ENCODE data around the gene CTNNAL1.
"Not testable (repeated sequence)": the region's sequence is repeated elsewhere in the genome, so short reads cannot be mapped to it uniquely, and the experiment has no call there.

The CTNNAL1 gene

GRCh38 chr9:108924466-108924865 lies 88.8 kb downstream of the CTNNAL1 start:
- no peak overlapping the region for H3K23ac ChIP-seq (ENCODE audit: low read length)
- H3K27ac ChIP-seq (ENCODE audit: low read depth, low read length) = no peak overlapping the region
- no peak overlapping the region for H2BK5ac ChIP-seq (ENCODE audit: low read depth, low read length, poor library complexity)
- no peak overlapping the region for H3K4me2 ChIP-seq (ENCODE audit: low read length)
- H3K14ac ChIP-seq (ENCODE audit: low read length) = no peak overlapping the region
- no peaks in the 10 kb centered on the region for H3K4me1 ChIP-seq (ENCODE audit: control insufficient read depth in 1 of 2, insufficient read depth in 2 of 2, low read length in 2 of 2)
- H4K12ac ChIP-seq (ENCODE audit: low read depth, low read length) = no peak overlapping the region
- peaks cover 2 to 31% of the 10 kb centered on the region in 2 experiments for H3K36me3 ChIP-seq (ENCODE audit: control insufficient read depth in 1 of 2, insufficient read depth in 2 of 2, low read length in 2 of 2)
- H3K9me3 ChIP-seq (ENCODE audit: insufficient read depth, low read depth, low read length) = no peaks in the 10 kb centered on the region
- no peak overlapping the region for H3K18ac ChIP-seq (ENCODE audit: low read length)
- H4K91ac ChIP-seq (ENCODE audit: low read depth, low read length) = no peak overlapping the region
- H2AFZ ChIP-seq (ENCODE audit: insufficient read depth, low read length, poor library complexity) = no peak overlapping the region
- H2AK5ac ChIP-seq (ENCODE audit: low read length) = no peak overlapping the region
- H3K79me2 ChIP-seq (ENCODE audit: control insufficient read depth, insufficient read depth, low read length, poor library complexity) = no peaks in the 10 kb centered on the region
- H3K79me1 ChIP-seq (ENCODE audit: low read length) = no peaks in the 10 kb centered on the region
- DNase-seq = no peak
- no peak overlapping the region for H4K8ac ChIP-seq (ENCODE audit: low read depth, low read length)
- no peak overlapping the region for H3K4me3 ChIP-seq (ENCODE audit: low read depth, low read length)
- H2BK120ac ChIP-seq (ENCODE audit: insufficient read depth, low read length, poor library complexity) = no peak overlapping the region
- no peak overlapping the region for H3K9ac ChIP-seq (ENCODE audit: low read length)
- H3K4ac ChIP-seq (ENCODE audit: low read depth, low read length) = no peak overlapping the region
- H3K27me3 ChIP-seq (ENCODE audit: insufficient read depth, low read length) = no peaks in the 10 kb centered on the region
- H2BK12ac ChIP-seq (ENCODE audit: low read length) = no peak overlapping the region

DNA sequence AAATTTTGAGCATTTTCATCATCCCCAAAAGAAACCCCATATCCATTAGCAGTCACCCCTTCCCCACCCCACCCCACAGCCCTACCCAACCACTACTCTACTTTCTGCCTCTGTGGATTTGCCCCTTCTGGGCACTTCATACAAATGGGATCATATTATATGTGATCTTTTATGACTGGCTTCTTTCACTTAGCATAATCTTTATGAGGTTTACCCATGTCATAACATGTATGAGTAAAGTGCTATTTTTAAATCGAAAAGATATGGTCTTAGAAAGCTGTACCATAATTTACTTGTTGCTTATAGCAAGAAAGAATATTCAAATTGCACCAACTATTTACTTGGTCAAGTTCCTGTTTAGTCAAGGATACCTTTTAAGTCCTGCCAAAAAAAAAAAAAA lies 92.1 kb downstream of the CTNNAL1 start:
- Histone ChIP-seq H4K12ac (ENCODE audit: low read depth, low read length) (no peak overlapping the region), H3K27me3 (ENCODE audit: insufficient read depth, low read length) (no peaks in the 10 kb centered on the region), H2BK120ac (ENCODE audit: insufficient read depth, low read length, poor library complexity) (no peak overlapping the region), H2AK5ac (ENCODE audit: low read length) (no peak overlapping the region), H3K14ac (ENCODE audit: low read length) (no peak overlapping the region), H3K79me1 (ENCODE audit: low read length) (no peaks in the 10 kb centered on the region), H3K4me2 (ENCODE audit: low read length) (no peak overlapping the region), H3K9me3 (ENCODE audit: insufficient read depth, low read depth, low read length) (no peaks in the 10 kb centered on the region), H4K91ac (ENCODE audit: low read depth, low read length) (no peak overlapping the region), H4K8ac (ENCODE audit: low read depth, low read length) (no peak overlapping the region), H2BK12ac (ENCODE audit: low read length) (no peak overlapping the region), H3K9ac (ENCODE audit: low read length) (no peak overlapping the region), H3K79me2 (ENCODE audit: control insufficient read depth, insufficient read depth, low read length, poor library complexity) (no peaks in the 10 kb centered on the region), H2AFZ (ENCODE audit: insufficient read depth, low read length, poor library complexity) (no peak overlapping the region), H3K4me1 (ENCODE audit: control insufficient read depth in 1 of 2, insufficient read depth in 2 of 2, low read length in 2 of 2) (no peaks in the 10 kb centered on the region), H3K18ac (ENCODE audit: low read length) (no peak overlapping the region), H3K27ac (ENCODE audit: low read depth, low read length) (no peak overlapping the region), H3K4me3 (ENCODE audit: low read depth, low read length) (no peak overlapping the region), H2BK5ac (ENCODE audit: low read depth, low read length, poor library complexity) (no peak overlapping the region), H3K36me3 (ENCODE audit: control insufficient read depth in 1 of 2, insufficient read depth in 2 of 2, low read length in 2 of 2) (peaks cover 7 to 27% of the 10 kb centered on the region in 2 experiments), H3K23ac (ENCODE audit: low read length) (no peak overlapping the region), H3K4ac (ENCODE audit: low read depth, low read length) (no peak overlapping the region)
- WGBS (ENCODE audit: extremely low coverage, insufficient coverage, insufficient read length) = no CpG with 5 or more reads among the region's 1 CpG
- no peak for DNase-seq

- not testable (repeated sequence) for H3K4me1 ChIP-seq (ENCODE audit: control insufficient read depth in 1 of 2, insufficient read depth in 2 of 2, low read length in 2 of 2); H4K91ac ChIP-seq (ENCODE audit: low read depth, low read length); H4K12ac ChIP-seq (ENCODE audit: low read depth, low read length); DNase-seq; H3K79me2 ChIP-seq (ENCODE audit: control insufficient read depth, insufficient read depth, low read length, poor library complexity); H3K4me3 ChIP-seq (ENCODE audit: low read depth, low read length); H3K9me3 ChIP-seq (ENCODE audit: insufficient read depth, low read depth, low read length); H3K18ac ChIP-seq (ENCODE audit: low read length); H2BK12ac ChIP-seq (ENCODE audit: low read length); H3K4ac ChIP-seq (ENCODE audit: low read depth, low read length); H4K8ac ChIP-seq (ENCODE audit: low read depth, low read length); H3K14ac ChIP-seq (ENCODE audit: low read length); H3K79me1 ChIP-seq (ENCODE audit: low read length); H3K23ac ChIP-seq (ENCODE audit: low read length); H2AK5ac ChIP-seq (ENCODE audit: low read length); H2BK5ac ChIP-seq (ENCODE audit: low read depth, low read length, poor library complexity); H3K9ac ChIP-seq (ENCODE audit: low read length); H2BK120ac ChIP-seq (ENCODE audit: insufficient read depth, low read length, poor library complexity); H3K27ac ChIP-seq (ENCODE audit: low read depth, low read length); H3K27me3 ChIP-seq (ENCODE audit: insufficient read depth, low read length); H3K4me2 ChIP-seq (ENCODE audit: low read length); H2AFZ ChIP-seq (ENCODE audit: insufficient read depth, low read length, poor library complexity)
- no CpG with 5 or more reads among the region's 1 CpG for WGBS (ENCODE audit: extremely low coverage, insufficient coverage, insufficient read length)
- H3K36me3 ChIP-seq (ENCODE audit: control insufficient read depth in 1 of 2, insufficient read depth in 2 of 2, low read length in 2 of 2) = peaks cover 7 to 22% of the 10 kb centered on the region in 2 experiments
These were observed 92.9 kb downstream of the CTNNAL1 start for GRCh38 chr9:108920401-108920800.

DNA sequence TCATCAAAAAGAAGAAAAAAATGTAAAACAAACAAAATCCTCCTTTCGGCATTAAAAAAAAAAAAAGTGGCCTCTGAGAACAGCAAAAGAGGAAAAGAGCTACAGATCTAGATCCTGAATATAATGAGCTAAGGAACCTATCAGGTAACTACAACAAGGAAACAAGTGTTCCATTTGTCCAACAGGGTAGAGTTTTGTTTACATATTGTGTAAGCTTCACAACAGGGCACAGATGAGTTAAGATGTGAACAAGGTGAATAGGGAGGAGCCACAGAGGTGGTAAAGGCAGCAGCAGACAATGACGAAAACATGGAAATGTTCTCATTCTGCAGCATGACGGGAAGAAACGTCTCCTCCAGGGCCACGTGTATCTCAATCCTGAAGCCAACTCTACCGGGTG lies 93.8 kb downstream of the CTNNAL1 start:
- Histone ChIP-seq H3K23ac (ENCODE audit: low read length) (no peak overlapping the region), H3K27me3 (ENCODE audit: insufficient read depth, low read length) (no peaks in the 10 kb centered on the region), H3K14ac (ENCODE audit: low read length) (no peak overlapping the region), H2BK120ac (ENCODE audit: insufficient read depth, low read length, poor library complexity) (no peak overlapping the region), H4K8ac (ENCODE audit: low read depth, low read length) (no peak overlapping the region), H3K4me2 (ENCODE audit: low read length) (no peak overlapping the region), H3K9me3 (ENCODE audit: insufficient read depth, low read depth, low read length) (no peaks in the 10 kb centered on the region), H2BK12ac (ENCODE audit: low read length) (no peak overlapping the region), H4K91ac (ENCODE audit: low read depth, low read length) (no peak overlapping the region), H3K4me3 (ENCODE audit: low read depth, low read length) (no peak overlapping the region), H2AK5ac (ENCODE audit: low read length) (no peak overlapping the region), H3K79me2 (ENCODE audit: control insufficient read depth, insufficient read depth, low read length, poor library complexity) (no peaks in the 10 kb centered on the region), H3K79me1 (ENCODE audit: low read length) (no peaks in the 10 kb centered on the region), H2AFZ (ENCODE audit: insufficient read depth, low read length, poor library complexity) (no peak overlapping the region), H3K4ac (ENCODE audit: low read depth, low read length) (no peak overlapping the region), H3K36me3 (ENCODE audit: control insufficient read depth in 1 of 2, insufficient read depth in 2 of 2, low read length in 2 of 2) (peaks cover 7 to 19% of the 10 kb centered on the region in 2 experiments), H4K12ac (ENCODE audit: low read depth, low read length) (no peak overlapping the region), H3K27ac (ENCODE audit: low read depth, low read length) (no peak overlapping the region), H3K4me1 (ENCODE audit: control insufficient read depth in 1 of 2, insufficient read depth in 2 of 2, low read length in 2 of 2) (no peaks in the 10 kb centered on the region), H3K18ac (ENCODE audit: low read length) (no peak overlapping the region), H3K9ac (ENCODE audit: low read length) (no peak overlapping the region), H2BK5ac (ENCODE audit: low read depth, low read length, poor library complexity) (no peak overlapping the region)
- no CpG with 5 or more reads among the region's 6 CpGs for WGBS (ENCODE audit: extremely low coverage, insufficient coverage, insufficient read length)
- no peak for DNase-seq
